Aorta (tissue), 5 donors: ENCODE measurements around the gene GRM7. TPM values are rescaled to one million over a fixed set of nuclear protein-coding genes. Genes with fewer than 3 reads are reported as not detected.
A peak's percentile ranks its signal among the peaks of the same experiment; 100 is the strongest.

Experiments used
- ATAC-seq: fragments of 200-7000 bp; cut with Tn5 transposase; one replicate; pipeline ENCODE4 v1.9.1; 2022; ENCODE audit warnings: moderate library complexity; ENCODE audit not compliant: low FRiP score
- DNase-seq, 2 donors: peaks; one replicate each; pipeline ENCODE4 v3.0.0-alpha.2; 2020
- H3K27ac ChIP-seq, 2 donors: one replicate each; pipeline ENCODE4 v1.5.1; 2013; ENCODE audit warnings: low read length in 2 of 2, mild to moderate bottlenecking in 2 of 2, moderate library complexity in 2 of 2, control low read depth in 1 of 2, inconsistent platforms in 1 of 2, low read depth in 1 of 2
- H3K27me3 ChIP-seq, 2 donors: one replicate each; pipeline ENCODE4 v1.6.1; 2013; ENCODE audit warnings: control low read depth in 1 of 2, low read length in 1 of 2, mild to moderate bottlenecking in 1 of 2, moderate library complexity in 1 of 2; ENCODE audit not compliant: insufficient read depth in 2 of 2, control insufficient read depth in 1 of 2
- H3K36me3 ChIP-seq, 2 donors: one replicate each; pipeline ENCODE4 v1.6.1; 2013; ENCODE audit warnings: control low read depth in 1 of 2, low read length in 1 of 2, mild to moderate bottlenecking in 1 of 2; ENCODE audit not compliant: insufficient read depth in 2 of 2, control insufficient read depth in 1 of 2
- H3K4me1 ChIP-seq, 2 donors: one replicate each; pipeline ENCODE4 v1.6.1; 2013; ENCODE audit warnings: low read length in 2 of 2, control low read depth in 1 of 2, mild to moderate bottlenecking in 1 of 2, moderate library complexity in 1 of 2; ENCODE audit not compliant: insufficient read depth in 2 of 2, control insufficient read depth in 1 of 2
- H3K4me3 ChIP-seq, 2 donors: one replicate each; pipeline ENCODE4 v1.5.1; 2013; ENCODE audit warnings: low read length in 2 of 2, control low read depth in 1 of 2, mild to moderate bottlenecking in 1 of 2
- H3K9me3 ChIP-seq: one replicate; pipeline ENCODE4 v1.6.1; 2013; ENCODE audit warnings: mild to moderate bottlenecking, low read length; ENCODE audit not compliant: control insufficient read depth
- WGBS, 2 donors: extraction: QIAGEN DNeasy Blood & Tissue Kit; methylation state at CpG; one replicate each; pipeline ENCODE4 v1.1.7; 2013; 5-methylcytosine and 5-hydroxymethylcytosine counted together
- intact Hi-C, 2 donors: fragments of 100-400 bp; cut with DNase I; formaldehyde crosslinking; loops; one replicate each; pipeline versions ENCODE4 v1.14.2 to v1.15.0; 2022
- polyA plus RNA-seq, 2 donors: library from polyadenylated mRNA; stranded (reverse); fragments of 200-250 nt; gene quantifications; one replicate each; pipeline ENCODE4 v1.2.3, GENCODE V29; 2013
- total RNA-seq, 2 donors: library from RNA; stranded (reverse); fragmentation: NEBNext Ultra II Directional; extraction: Animal tissue kit (Norgen Biotek cat#: 25700); gene quantifications; one replicate each; pipeline ENCODE4 v1.2.1, GENCODE V29; 2021
- donor health status: healthy with polysubstance abuse.
- donor health status: Bipolar disorder and iron deficiency.
- donor health status: DM: no; HTN: no; CAD: no.
- donor health status: DM: no; HTN: no; CAD: no.
- donor health status: DM: yes; HTN: yes; CAD: no.

GRM7 gene
- total and polyA plus RNA-seq, 4 donors: 0.10 to 2.5 (median 0.50) TPM

DNA sequence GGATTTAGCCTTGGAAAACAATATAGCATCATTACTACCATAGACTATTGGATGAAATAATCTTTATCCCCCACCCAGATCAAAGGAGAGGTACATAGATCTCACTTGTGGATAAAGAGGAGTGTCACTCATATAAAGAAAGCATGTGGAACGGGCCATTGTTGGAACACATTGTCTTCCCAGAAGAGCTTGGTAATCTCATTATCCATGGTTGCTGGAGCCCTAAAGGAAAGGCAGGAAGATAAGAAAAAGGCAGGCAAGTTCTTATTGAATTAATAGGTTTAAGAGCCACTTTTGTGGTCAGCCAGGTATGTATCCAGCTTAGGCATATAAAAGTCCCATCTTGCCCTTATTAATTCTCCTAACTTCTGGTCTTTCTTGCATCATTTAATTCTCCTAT, 659.1 kb downstream of the GRM7 start:
- no peak overlapping the region for H3K27ac ChIP-seq
- no peaks in the 10 kb centered on the region for H3K9me3 ChIP-seq
- no peaks in the 10 kb centered on the region for H3K27me3 ChIP-seq
- DNase-seq (no peak), ATAC-seq (no peak)
- intact Hi-C loops: no loop called here
- WGBS, 2 donors: 97 to 98% methylated on average over 1 of the region's 1 CpG
- H3K4me3 ChIP-seq: no peak overlapping the region
- H3K36me3 ChIP-seq: no peaks in the 10 kb centered on the region
- no peaks in the 10 kb centered on the region for H3K4me1 ChIP-seq

DNA sequence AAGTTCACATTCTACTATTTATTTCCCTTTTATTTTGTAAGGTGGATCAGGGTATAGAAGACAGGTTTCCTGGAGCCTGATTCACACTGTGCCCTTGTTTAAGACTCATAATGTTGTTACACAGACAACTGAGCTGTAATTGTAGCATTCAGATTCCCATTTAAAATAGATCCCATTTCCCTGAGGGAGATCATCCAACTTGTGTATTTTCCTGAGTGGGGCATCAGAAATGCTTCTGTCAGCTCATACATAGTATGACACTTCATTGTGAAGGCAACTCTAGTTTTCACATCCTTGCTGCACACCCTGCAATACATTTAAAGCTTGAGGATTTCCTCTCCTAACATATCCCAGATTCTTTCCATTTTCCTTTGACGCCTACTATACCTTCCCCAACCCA, 659.7 kb downstream of the GRM7 start:
- H3K4me1 ChIP-seq: no peaks in the 10 kb centered on the region
- no peaks in the 10 kb centered on the region for H3K27me3 ChIP-seq
- DNase-seq: no peak
- no peaks in the 10 kb centered on the region for H3K36me3 ChIP-seq
- intact Hi-C loops: no loop called here
- H3K4me3 ChIP-seq: no peak overlapping the region
- H3K27ac ChIP-seq: no peak overlapping the region
- WGBS, 2 donors: 96 to 97% methylated on average over 1 of the region's 1 CpG
- H3K9me3 ChIP-seq: no peaks in the 10 kb centered on the region
- no peak for ATAC-seq

GRCh38 chr3:7536510-7536909, 675.6 kb downstream of the GRM7 start:
- Histone ChIP-seq H3K4me1 (peaks cover 0 to 6% of the 10 kb centered on the region in 2 donors), H3K27ac (no peak overlapping the region), H3K27me3 (no peaks in the 10 kb centered on the region), H3K36me3 (no peaks in the 10 kb centered on the region), H3K4me3 (no peak overlapping the region), H3K9me3 (no peaks in the 10 kb centered on the region)
- intact Hi-C loops: no loop called here
- DNase-seq: peak; percentile 62 to 75
- ATAC-seq: peak; percentile 19

GRCh38 chr3:7536921-7537320, 676.0 kb downstream of the GRM7 start:
- Histone ChIP-seq H3K9me3 (no peaks in the 10 kb centered on the region), H3K36me3 (no peaks in the 10 kb centered on the region), H3K27me3 (no peaks in the 10 kb centered on the region), H3K4me1 (peaks cover 0 to 6% of the 10 kb centered on the region in 2 donors), H3K27ac (no peak overlapping the region), H3K4me3 (no peak overlapping the region)
- DNase-seq (no peak), ATAC-seq (no peak)
- 100% methylated on average over 1 of the region's 1 CpG for WGBS, 2 donors
- intact Hi-C loops: no loop called here

- Histone ChIP-seq H3K9me3 (no peaks in the 10 kb centered on the region), H3K27ac (no peak overlapping the region), H3K4me3 (no peak overlapping the region), H3K36me3 (no peaks in the 10 kb centered on the region), H3K27me3 (no peaks in the 10 kb centered on the region), H3K4me1 (peaks cover 2 to 4% of the 10 kb centered on the region in 2 donors)
- ATAC-seq (no peak), DNase-seq (peak in 1 of 2 donors; percentile 31)
- 32 to 33% methylated on average over 5 of the region's 5 CpGs for WGBS, 2 donors
- intact Hi-C loops: no loop called here
Observed at GRCh38 chr3:7543294-7543880, 682.5 kb downstream of the GRM7 start.

GRCh38 chr3:7545334-7545733, 684.4 kb downstream of the GRM7 start:
- H3K27ac ChIP-seq: no peak overlapping the region
- no peaks in the 10 kb centered on the region for H3K9me3 ChIP-seq
- no peak overlapping the region for H3K4me3 ChIP-seq
- intact Hi-C loops: no loop called here
- H3K27me3 ChIP-seq: no peaks in the 10 kb centered on the region
- ATAC-seq (no peak), DNase-seq (no peak)
- no peaks in the 10 kb centered on the region for H3K36me3 ChIP-seq
- WGBS, 2 donors: 92 to 93% methylated on average over 3 of the region's 3 CpGs
- peaks cover 0 to 4% of the 10 kb centered on the region in 2 donors for H3K4me1 ChIP-seq

- no peak overlapping the region for H3K27ac ChIP-seq
- ATAC-seq (no peak), DNase-seq (no peak)
- 36 to 37% methylated on average over 4 of the region's 4 CpGs for WGBS, 2 donors
- no peaks in the 10 kb centered on the region for H3K36me3 ChIP-seq
- no peak overlapping the region for H3K4me3 ChIP-seq
- intact Hi-C loops: no loop called here
- H3K4me1 ChIP-seq: peaks cover 0 to 4% of the 10 kb centered on the region in 2 donors
- no peaks in the 10 kb centered on the region for H3K9me3 ChIP-seq
- no peaks in the 10 kb centered on the region for H3K27me3 ChIP-seq
Observed at GRCh38 chr3:7546253-7546652, 685.3 kb downstream of the GRM7 start.

GRCh38 chr3:7547826-7548225, 686.9 kb downstream of the GRM7 start:
- intact Hi-C loops: no loop called here
- Histone ChIP-seq H3K9me3 (peaks cover 2% of the 10 kb centered on the region), H3K36me3 (no peaks in the 10 kb centered on the region), H3K4me1 (peaks cover 0 to 4% of the 10 kb centered on the region in 2 donors), H3K27ac (no peak overlapping the region), H3K27me3 (no peaks in the 10 kb centered on the region), H3K4me3 (no peak overlapping the region)
- WGBS, 2 donors: 93 to 100% methylated on average over 1 of the region's 1 CpG
- ATAC-seq: peak; percentile 61
- peak in 1 of 2 donors; percentile 55 for DNase-seq

DNA sequence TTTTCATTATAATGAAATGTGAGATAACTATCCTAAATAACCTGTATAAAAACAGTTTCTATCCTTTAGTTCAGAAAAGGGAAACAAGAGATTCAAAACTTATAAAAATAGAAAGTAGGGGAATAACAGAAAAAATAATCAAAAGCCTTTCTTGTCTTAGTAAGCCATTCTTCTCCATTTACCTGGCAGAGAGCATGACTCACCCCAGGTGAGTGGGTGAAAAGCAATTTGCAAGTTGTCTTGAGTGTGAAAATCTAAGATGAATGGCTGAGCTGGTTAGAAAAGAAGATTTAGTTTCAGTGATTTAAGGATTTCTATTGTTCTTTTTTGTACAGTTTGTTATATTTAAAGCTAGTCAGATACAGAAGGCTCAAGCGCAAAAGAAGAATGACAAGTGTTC, 702.0 kb downstream of the GRM7 start:
- no peak for ATAC-seq
- no peak for DNase-seq
- H3K27ac ChIP-seq: no peak overlapping the region
- H3K4me1 ChIP-seq: no peaks in the 10 kb centered on the region
- 94 to 100% methylated on average over 1 of the region's 1 CpG for WGBS, 2 donors
- intact Hi-C loops: no loop called here
- H3K9me3 ChIP-seq: no peaks in the 10 kb centered on the region
- no peaks in the 10 kb centered on the region for H3K27me3 ChIP-seq
- H3K36me3 ChIP-seq: no peaks in the 10 kb centered on the region
- H3K4me3 ChIP-seq: no peak overlapping the region
